ENCODE results near the gene RALGAPB.

DNA sequence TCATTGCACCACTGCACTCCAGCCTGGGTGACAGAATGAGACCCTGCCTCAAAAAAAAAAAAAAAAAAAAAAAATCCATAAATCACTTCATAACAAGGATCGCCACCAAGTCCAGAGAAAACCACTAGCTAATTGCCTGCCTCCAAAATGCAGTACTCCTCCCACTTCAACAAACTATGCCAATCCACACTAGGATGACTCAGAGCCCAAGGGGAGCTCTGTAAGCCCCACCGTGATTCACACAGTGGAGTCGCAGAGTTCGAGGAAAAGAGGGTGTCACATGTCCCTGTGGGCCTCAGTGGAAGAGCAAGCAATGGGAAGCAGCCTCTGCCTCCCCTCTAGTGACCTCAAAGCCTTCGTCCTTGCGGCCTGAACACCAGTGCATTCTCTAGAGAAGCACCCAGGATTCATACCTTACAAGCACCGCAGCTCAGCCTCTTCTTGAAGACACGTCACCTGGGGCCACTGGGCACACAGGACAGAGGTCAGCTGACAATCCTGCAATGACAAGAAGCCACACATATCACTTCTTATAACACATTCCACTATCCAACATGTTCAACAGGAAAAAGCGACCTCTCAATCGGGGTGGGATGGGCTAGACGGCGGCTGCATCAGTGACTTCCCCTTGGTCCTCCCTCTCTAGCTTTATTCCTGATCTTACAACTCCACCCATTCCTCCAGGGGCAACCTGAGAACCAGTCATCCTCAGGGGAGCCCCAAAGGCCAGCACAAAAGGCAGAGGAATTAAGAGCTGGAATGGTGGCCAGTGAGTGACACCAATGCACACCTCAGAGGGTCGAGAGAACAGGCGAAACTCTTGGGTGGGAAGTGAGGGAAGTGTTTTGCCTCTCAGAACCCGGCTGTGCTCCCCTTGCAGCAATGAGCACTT, 46.4 kb upstream of the RALGAPB start:
- TF ChIP-seq POLR2A (IDR thresholded peaks at IDR 0.05; ENCODE audit: low read depth, low read length) (no peak), TAF1 (IDR thresholded peaks at IDR 0.05; ENCODE audit: borderline replicate concordance, low read depth, low read length) (no peak)
